Fibroblast of skin of right biceps (primary cell): ENCODE measurements around the gene STAMBPL1.
"Not testable (repeated sequence)": the region's sequence is repeated elsewhere in the genome, so short reads cannot be mapped to it uniquely, and the experiment has no call there.

Source experiments
- DNase-seq: peaks from one replicate; pipeline ENCODE4 v3.0.0-alpha.2; 2013

STAMBPL1 gene

DNA sequence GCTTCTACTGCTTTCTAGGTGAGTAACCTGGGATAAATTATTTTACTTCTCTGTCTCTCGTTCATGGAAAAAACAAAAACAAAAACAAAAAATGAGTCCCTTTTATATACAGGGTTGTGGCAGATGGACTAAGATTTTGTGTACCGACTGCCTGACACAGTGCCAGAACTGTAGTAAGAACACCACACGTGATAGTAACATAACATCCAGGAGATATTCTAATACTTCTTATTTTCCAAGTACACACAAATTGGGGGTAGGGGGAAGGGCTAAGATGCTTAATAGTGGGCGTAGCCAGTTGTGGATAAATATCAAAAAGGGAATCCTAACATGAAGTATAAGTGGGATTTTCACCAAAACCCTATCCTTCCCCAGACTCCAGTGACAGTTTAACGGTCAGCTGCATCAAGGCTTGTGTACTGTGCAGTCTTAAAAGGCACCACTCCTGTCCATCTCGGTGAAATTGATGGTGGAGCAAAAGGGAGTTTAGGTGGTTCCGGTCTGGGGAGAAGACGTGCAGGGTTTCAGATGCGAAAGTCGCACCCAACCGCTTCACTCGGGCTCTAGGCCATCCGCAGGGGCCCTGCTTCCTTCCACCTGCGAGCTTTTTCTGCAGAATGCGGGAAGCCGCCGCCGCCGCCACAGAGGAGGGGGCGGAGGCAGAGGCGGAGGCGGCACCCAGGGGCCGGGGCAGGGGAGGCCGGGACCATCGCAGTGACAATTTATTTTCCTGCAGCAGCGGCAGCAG, at the start of gene STAMBPL1:
TSS of gene STAMBPL1 (plus strand) at position 712 of the 748 bp plus-strand sequence. CDS start 21,464 bp downstream, outside the sequence.
- DNase-seq: no peak

GRCh38 chr10:88830643-88831268, 49.3 kb upstream of the STAMBPL1 start:
- no peak for DNase-seq

GRCh38 chr10:88831709-88832108, 48.3 kb upstream of the STAMBPL1 start:
- DNase-seq: no peak

GRCh38 chr10:88832376-88832775, 47.7 kb upstream of the STAMBPL1 start:
- no peak for DNase-seq

- DNase-seq: no peak
These were observed 46.9 kb upstream of the STAMBPL1 start for GRCh38 chr10:88833156-88833555.

- DNase-seq: no peak
These were observed 46.3 kb upstream of the STAMBPL1 start for GRCh38 chr10:88833723-88834122.

- DNase-seq: peak; percentile 85
These were observed 44.7 kb upstream of the STAMBPL1 start for GRCh38 chr10:88835096-88835909.

GRCh38 chr10:88835910-88836221, 44.2 kb upstream of the STAMBPL1 start:
- no peak for DNase-seq

DNA sequence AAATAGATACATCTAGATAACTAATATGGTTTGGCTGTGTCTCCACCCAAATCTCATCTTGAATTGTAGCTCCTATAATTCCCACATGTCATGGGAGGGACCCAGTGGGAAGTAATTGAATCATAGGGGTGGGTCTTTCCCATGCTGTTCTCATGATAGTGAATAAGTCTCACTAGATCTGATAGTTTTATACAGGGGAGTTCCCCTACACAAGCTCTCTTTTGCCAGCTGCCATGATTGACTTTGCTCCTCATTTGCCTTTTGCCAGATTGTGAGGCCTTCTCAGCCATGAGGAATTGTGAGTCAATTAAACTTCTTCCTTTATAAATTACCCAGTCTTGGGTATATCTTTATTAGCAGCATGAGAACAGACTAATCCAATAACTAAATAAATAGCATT, 42.4 kb upstream of the STAMBPL1 start:
- DNase-seq: not testable (repeated sequence)

GRCh38 chr10:88838766-88839350, 41.2 kb upstream of the STAMBPL1 start:
- DNase-seq: no peak

GRCh38 chr10:88840104-88840503, 39.9 kb upstream of the STAMBPL1 start:
- DNase-seq: no peak

GRCh38 chr10:88840881-88841280, 39.2 kb upstream of the STAMBPL1 start:
- DNase-seq: no peak

GRCh38 chr10:88841316-88842111, 38.5 kb upstream of the STAMBPL1 start:
- DNase-seq: no peak

GRCh38 chr10:88843171-88843570, 36.9 kb upstream of the STAMBPL1 start:
- no peak for DNase-seq

DNA sequence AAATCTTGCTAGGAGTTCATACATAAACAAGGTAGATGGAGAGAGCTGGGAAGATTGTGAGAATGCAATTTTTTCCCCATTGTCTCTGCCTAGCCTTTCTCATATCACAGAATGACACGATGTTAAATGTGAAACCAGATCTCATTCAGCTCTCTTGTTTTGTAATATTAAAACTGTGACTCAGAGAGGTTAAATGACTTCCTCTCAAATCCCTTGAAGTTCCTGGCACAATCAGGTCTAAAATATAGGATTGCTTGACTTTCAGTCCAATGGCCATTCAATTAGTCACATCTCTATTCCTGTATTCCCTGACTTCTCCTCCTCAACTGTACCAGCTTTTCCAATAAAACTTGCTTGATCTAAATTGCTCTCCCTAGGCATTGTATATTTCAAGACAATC, 31.5 kb upstream of the STAMBPL1 start:
- peak; percentile 80 for DNase-seq

DNA sequence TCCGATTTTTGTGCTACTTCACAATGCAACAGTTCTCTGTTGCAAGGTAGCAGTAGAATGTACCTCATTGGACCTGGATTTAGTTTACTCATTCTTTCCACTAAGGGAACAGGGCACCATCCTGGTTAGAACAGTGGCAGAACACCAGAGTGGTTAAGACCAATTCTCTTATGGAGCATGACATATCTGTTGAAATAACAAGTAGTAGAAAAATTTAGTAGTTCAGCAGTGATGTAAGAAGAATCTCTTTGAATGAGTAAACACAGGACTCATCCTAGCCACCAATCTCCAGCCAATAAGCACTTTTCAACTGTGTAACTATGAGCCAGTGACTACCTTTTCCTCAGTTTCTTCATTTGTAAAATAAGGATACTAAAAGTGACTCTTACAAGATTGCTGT, 30.8 kb upstream of the STAMBPL1 start:
- peak; percentile 30 for DNase-seq

GRCh38 chr10:88850712-88851111, 29.3 kb upstream of the STAMBPL1 start:
- no peak for DNase-seq

DNA sequence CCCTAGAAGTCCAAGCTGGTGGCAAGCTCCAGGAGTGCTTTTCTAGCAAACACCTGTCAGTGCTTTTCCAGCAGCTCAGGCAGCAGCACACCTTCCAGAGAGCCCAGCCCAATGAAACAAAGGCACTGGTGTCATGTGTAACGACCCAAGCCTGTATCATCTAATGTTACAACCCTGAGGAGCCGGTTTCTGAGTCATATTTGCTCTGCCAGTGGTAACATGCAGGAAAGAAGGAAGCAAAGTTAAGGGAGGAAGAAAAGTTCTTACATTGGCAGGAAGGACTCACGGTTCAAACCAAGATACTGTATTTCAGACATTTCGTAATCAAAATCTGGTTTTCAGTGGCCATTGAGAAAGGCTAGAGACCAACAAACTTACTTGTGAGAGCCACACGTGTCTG, 28.3 kb upstream of the STAMBPL1 start, which contains the start of gene ANKRD22:
TSS of gene ANKRD22 (minus strand) at position 139 of the 400 bp plus-strand sequence. CDS start 237 bp downstream, outside the sequence.
- DNase-seq: peak; percentile 39

DNA sequence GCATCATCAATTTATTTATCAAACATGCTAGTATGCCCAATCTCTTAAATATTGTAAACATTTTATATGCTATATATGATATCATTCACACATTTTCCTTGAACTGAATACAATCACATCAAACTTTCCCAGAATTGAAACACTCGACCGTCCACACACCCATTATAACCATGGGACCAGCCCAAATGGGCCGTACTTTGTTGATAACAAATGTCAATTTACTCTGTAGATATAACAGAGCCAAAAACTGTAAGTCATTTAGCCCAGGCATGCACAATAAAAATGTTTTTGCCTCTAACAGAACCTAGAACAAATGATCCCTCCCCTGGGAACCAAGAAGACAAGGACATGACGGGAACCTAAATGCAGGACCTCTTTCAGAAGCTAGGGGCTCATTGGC, 27.7 kb upstream of the STAMBPL1 start:
- DNase-seq: no peak

GRCh38 chr10:88853155-88853881, 26.7 kb upstream of the STAMBPL1 start:
- no peak for DNase-seq

GRCh38 chr10:88854684-88855083, 25.4 kb upstream of the STAMBPL1 start:
- DNase-seq: no peak

- no peak for DNase-seq
These were observed 22.2 kb upstream of the STAMBPL1 start for GRCh38 chr10:88857831-88858230.
